Peyer's patch (tissue), 4 donors: ENCODE measurements around the gene SLC12A6.

Experiments
- POLR2A ChIP-seq, 2 donors: fragments of 450-650 bp; IDR thresholded peaks; one replicate each; pipeline ENCODE4 v1.5.1; 2017; ENCODE audit warnings: antibody characterized with exemption in 2 of 2, mild to moderate bottlenecking in 2 of 2, moderate library complexity in 2 of 2
- TF ChIP-seq, protein P1 (sequence below), 6 experiments: fragments of 450-650 bp in 4 of 6; fragments of 200-600 bp in 2 of 6; sonication (generic) in 1 of 6; IDR thresholded peaks; one replicate each; pipeline ENCODE4 v1.5.1; 2017 to 2019; ENCODE audit warnings: antibody characterized with exemption in 6 of 6, mild to moderate bottlenecking in 3 of 6, moderate library complexity in 1 of 6

- TF ChIP-seq, protein P1, sequence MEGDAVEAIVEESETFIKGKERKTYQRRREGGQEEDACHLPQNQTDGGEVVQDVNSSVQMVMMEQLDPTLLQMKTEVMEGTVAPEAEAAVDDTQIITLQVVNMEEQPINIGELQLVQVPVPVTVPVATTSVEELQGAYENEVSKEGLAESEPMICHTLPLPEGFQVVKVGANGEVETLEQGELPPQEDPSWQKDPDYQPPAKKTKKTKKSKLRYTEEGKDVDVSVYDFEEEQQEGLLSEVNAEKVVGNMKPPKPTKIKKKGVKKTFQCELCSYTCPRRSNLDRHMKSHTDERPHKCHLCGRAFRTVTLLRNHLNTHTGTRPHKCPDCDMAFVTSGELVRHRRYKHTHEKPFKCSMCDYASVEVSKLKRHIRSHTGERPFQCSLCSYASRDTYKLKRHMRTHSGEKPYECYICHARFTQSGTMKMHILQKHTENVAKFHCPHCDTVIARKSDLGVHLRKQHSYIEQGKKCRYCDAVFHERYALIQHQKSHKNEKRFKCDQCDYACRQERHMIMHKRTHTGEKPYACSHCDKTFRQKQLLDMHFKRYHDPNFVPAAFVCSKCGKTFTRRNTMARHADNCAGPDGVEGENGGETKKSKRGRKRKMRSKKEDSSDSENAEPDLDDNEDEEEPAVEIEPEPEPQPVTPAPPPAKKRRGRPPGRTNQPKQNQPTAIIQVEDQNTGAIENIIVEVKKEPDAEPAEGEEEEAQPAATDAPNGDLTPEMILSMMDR (IDR thresholded peaks at IDR 0.05) = no peak
- no peak for TF ChIP-seq POLR2A (IDR thresholded peaks at IDR 0.05)
Measured at GRCh38 chr15:34376856-34377255, 39.3 kb upstream of the SLC12A6 start.
